ENCODE measurements around the gene BEST2.
"Not testable (repeated sequence)": the region's sequence is repeated elsewhere in the genome, so short reads cannot be mapped to it uniquely, and the experiment has no call there.

BEST2 gene

GRCh38 chr19:12751635-12752034, at the start of gene BEST2:
TSS of gene BEST2 (plus strand) at chr19:12751791. CDS start at chr19:12752593, 802 bp downstream.
- in situ Hi-C loops (cut with HindIII; ENCODE audit: low sequenced_read_pairs), result no loop called here

DNA sequence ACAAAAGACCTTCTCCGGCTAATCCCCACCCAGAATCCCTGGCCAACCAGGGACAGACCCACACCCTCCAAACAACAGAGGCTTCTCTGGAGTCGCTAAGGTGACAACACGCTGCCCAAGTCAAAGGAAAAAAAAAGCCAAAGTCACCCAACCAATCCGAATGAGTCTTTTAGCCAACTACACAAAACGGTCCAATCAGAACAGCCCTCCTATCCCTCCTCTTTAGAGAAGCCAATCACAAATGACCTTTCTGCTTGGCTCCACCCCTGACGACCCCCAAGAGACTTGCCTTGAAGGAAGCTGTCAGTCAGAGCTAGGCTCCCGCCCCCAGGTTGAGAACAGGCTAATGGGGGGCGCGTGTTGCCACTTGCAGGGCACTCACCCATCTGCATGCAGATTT, 48.5 kb upstream of the BEST2 start:
- in situ Hi-C loops (cut with HindIII; ENCODE audit: low sequenced_read_pairs), result no loop called here

GRCh38 chr19:12705169-12705568, 46.4 kb upstream of the BEST2 start:
- in situ Hi-C loops (cut with HindIII; ENCODE audit: low sequenced_read_pairs), result no loop called here

- in situ Hi-C loops (cut with HindIII; ENCODE audit: low sequenced_read_pairs), result no loop called here
Observed at GRCh38 chr19:12705654-12706331, 45.8 kb upstream of the BEST2 start.

- in situ Hi-C loops (cut with HindIII; ENCODE audit: low sequenced_read_pairs), result no loop called here
Observed at GRCh38 chr19:12706332-12706718, 45.3 kb upstream of the BEST2 start.

DNA sequence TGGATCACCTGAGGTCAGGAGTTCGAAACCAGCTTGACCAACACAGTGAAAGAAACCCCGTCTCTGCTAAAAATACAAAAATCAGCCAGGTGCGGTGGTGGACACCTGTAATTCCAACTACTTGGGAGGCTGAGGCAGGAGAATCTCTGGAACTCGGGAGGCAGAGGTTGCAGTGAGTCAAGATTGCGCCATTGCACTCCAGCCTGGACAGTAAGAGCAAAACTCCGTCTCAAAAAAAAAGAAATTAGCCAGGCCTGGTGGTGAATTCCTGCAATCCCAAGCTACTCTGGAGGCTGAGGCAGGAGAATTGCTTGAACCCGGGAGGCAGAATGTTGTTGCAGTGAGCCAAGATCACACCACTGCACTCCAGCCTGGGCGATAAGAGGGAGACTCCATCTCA, 43.0 kb upstream of the BEST2 start:
- in situ Hi-C loops (cut with HindIII; ENCODE audit: low sequenced_read_pairs), result no loop called here

DNA sequence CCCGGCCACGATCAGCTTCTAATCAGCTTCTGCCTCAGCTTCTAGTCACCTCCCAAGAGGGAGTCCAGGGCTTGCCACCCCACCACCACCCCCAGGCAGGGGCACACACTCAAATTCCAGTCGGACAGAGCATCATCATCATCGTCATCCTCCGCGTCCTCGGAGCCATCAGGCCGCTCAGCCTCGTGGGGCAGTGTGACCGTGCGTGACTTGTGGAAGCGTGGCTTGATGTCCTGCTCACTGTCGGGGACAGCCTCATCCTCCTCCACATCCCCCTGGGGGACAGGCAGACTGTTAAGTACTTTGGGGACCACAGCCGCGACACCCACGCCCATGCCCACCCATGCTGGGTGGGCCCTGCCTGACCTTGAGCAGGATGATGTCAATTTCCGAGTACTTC, 40.4 kb upstream of the BEST2 start:
- in situ Hi-C loops (cut with HindIII; ENCODE audit: low sequenced_read_pairs), result no loop called here

DNA sequence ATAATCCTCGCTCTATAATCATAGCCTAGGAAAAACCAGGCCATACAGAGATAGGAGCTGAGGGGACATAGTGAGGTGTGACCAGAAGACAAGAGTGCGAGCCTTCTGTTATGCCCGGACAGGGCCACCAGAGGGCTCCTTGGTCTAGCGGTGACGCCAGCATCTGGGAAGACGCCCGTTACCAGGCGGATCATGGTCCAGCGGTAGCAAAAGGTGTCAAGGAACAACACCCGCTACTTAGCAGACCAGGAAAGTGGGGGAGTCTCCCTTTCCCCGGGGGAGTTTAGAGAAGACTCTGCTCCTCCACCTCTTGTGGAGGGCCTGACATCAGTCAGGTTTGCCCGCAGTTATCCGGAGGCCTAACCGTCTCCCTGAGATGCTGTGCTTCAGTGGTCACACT, 39.5 kb upstream of the BEST2 start:
- in situ Hi-C loops (cut with HindIII; ENCODE audit: low sequenced_read_pairs), result not testable (repeated sequence)

DNA sequence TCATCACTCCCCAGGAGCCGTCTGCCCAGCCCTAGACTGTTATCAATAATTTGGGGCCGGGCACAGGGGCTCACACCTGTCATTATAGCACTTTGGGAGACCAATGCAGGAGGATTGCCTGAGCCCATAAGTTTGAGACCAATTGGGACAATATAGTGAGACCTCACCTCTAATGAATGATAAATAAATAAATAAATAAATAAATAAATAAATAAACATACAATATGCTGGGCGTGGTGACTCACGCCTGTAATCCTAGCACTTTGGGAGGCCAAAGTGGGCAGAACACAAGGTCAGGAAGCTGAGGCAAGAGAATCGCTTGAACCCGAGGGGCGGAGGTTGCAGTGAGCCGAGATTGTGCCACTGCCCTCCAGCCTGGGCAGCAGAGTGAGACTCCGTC, 38.3 kb upstream of the BEST2 start:
- in situ Hi-C loops (cut with HindIII; ENCODE audit: low sequenced_read_pairs), result not testable (repeated sequence)

DNA sequence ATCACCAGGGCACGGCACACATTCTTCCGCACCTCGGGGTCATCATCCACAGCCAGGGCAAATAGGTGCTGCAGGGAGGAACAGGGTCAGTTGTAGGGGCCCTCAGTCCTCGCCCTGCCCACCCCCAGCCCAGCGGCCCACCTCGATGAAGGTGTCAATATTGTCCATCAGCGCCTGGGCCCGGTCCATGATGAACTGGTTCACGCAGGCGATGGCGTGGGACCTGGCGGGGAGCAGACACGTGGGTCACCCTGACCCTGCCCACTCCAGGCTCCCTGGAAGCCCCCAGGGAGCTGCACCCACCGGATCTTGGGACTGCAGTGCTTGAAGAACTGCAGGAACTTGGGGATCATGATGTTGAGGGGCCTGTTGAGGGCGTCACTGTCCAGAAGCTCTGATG, 36.5 kb upstream of the BEST2 start:
- in situ Hi-C loops (cut with HindIII; ENCODE audit: low sequenced_read_pairs), result no loop called here

DNA sequence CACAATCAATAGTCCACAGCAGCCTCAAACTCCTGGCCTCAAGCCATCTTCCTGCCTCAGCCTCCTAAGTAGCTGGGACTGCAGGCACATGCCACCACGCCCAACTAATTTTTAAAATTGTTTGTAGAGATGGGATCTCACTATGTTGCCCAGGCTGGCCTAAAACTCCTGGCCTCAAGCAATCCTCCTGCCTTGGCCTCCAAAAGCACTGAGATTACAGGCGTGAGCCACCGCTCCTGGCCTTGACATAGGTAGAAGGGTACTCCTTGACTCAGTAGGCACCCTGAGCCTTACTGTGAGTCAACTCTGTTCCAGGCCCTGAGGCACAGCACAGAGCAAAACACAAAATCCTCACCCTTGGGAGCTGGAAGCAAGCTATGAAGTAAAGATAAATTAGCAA, 35.7 kb upstream of the BEST2 start:
- in situ Hi-C loops (cut with HindIII; ENCODE audit: low sequenced_read_pairs), result no loop called here

DNA sequence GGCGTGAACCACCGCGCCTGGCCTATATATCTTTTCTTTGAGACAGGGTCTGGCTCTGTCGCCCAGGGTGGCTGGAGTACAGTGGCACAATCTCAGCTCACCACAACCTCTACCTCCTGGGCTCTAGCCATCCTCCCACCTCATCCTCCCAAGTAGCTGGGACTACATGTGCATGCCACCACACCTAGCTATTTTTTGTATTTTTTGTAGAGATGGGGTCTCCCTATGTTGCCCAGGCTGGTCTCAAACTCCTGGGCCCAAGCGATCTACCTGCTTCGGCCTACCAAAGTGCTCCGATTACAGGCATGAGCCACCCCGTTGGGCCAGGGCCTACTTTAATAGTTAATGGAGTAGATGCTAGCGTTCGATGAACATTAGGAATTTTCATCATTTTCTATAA, 31.3 kb upstream of the BEST2 start:
- in situ Hi-C loops (cut with HindIII; ENCODE audit: low sequenced_read_pairs), result no loop called here

GRCh38 chr19:12720851-12721655, 30.5 kb upstream of the BEST2 start:
- in situ Hi-C loops (cut with HindIII; ENCODE audit: low sequenced_read_pairs), result no loop called here

- in situ Hi-C loops (cut with HindIII; ENCODE audit: low sequenced_read_pairs), result no loop called here
Observed at GRCh38 chr19:12721656-12722565, 29.7 kb upstream of the BEST2 start.

DNA sequence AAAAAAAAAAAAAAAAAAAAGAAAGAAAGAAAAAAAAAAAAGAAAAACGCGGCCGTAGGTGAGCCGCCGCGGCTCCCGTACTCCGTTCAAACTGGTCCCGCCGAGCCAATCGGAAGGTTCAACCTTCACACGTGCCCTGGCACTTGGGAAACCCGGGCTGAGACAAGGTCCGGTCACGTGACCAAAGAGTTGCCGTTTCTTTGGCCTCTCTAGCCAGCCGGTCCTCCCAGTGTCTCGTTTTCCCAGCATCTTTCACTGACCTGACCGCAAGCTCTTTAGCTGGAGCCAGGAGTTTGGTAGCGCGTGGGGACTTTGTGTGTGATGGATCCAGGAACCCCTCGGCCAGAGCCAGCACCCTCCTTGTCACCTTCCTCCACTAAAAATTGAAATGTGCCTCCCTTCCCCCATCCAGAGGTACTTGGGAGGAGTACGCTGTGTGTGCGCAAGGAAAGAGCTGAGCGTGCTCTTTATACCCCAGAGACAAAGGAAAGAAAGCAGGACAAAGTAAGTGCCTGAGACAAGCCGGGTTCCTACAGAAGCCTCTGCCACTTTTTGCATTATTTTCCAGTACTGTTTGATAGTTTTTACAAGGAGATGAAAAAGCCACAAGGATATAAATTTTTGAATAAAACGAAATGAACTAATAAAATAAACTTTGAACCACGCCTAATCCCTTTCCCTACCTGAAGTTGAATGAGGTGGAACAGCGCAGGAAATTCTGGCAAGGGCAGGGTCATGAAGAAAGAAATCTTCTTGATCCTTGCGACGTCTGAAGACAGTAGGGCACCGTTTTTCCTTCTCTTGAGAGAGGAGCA, 28.8 kb upstream of the BEST2 start:
- in situ Hi-C loops (cut with HindIII; ENCODE audit: low sequenced_read_pairs), result no loop called here

DNA sequence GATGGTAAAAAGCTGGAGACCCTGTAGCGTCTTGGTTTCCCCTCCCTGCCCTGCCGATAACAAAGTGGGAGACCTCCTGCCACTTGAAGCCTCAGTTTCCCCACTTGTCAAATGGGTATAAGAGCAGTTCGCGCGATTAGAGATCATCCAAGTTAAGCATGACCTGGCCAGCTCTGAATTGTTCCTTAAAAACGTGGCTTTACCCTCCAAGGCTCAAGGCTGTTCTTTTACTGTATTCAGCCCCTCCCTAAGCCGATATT, 28.3 kb upstream of the BEST2 start:
- in situ Hi-C loops (cut with HindIII; ENCODE audit: low sequenced_read_pairs), result no loop called here

- in situ Hi-C loops (cut with HindIII; ENCODE audit: low sequenced_read_pairs), result no loop called here
Observed at GRCh38 chr19:12723641-12724426, 27.8 kb upstream of the BEST2 start, which contains the start of gene TNPO2. TSS of gene TNPO2 (minus strand) at chr19:12723932. CDS start at chr19:12720977, 2,955 bp downstream.

DNA sequence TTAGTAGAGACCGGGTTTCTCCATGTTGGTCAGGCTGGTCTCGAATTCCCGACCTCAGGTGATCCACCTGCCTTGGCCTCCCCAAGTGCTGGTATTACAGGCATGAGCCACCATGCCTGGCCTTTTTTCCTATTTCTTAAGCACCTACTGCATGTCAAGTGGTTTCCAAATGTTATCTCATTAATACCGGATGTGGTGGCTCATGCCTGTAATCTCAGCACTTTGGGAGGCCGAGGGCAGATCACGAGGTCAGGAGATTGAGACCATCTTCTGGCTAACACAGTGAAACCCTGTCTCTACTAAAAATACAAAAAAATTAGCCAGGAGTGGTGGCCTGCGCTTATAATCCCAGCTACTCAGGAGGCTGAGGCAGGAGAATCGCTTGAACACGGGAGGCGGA, 26.0 kb upstream of the BEST2 start:
- in situ Hi-C loops (cut with HindIII; ENCODE audit: low sequenced_read_pairs), result not testable (repeated sequence)

- in situ Hi-C loops (cut with HindIII; ENCODE audit: low sequenced_read_pairs), result no loop called here
Observed at GRCh38 chr19:12726988-12727316, 24.6 kb upstream of the BEST2 start.

DNA sequence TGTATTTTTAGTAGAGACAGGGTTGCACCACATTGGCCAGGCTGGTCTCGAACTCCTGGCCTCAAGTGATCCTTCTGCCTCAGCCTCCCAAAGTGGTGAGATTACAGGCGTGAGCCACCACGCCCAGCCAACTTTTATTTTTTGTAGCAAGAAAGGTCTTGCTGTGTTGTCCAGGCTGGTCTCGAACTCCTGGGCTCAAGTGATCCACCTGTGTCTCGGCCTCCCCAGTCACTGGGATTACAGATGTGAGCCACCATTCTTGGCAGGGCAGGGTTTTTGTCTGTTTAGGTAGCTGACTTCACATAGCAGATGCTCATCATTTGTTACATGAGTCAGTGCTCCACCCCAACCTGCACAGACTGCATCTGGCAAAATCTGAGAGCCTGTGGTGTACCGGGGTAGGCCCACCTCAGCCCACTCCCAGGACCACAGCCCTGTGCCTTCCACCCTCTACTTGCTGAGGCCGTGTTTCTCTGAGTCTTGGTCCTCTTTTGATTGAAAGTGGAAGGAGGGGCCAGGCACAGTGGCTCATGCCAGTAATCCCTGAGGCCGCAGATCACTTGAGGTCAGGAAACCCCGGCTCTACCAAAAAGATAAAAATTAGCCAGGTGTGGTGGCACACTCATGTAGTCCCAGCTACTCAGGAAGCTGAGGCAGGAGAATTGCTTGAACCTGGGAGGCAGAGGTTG, 23.7 kb upstream of the BEST2 start:
- in situ Hi-C loops (cut with HindIII; ENCODE audit: low sequenced_read_pairs), result no loop called here
